VCaP (cell line): ENCODE data around the gene ASB5.

ENCODE experiments used
- H3K27ac ChIP-seq: fragments of 450-650 bp; 2 replicates; pipeline ENCODE4 v1.5.1; 2017
- CTCF ChIP-seq: fragments of 450-650 bp; conservative IDR thresholded peaks from 2 replicates; pipeline ENCODE4 v1.5.1; 2017; ENCODE audit warnings: mild to moderate bottlenecking, moderate library complexity

The ASB5 gene

GRCh38 chr4:176268963-176269362 lies at the start of gene ASB5:
Gene ASB5, minus strand, starts transcription at chr4:176269222. Its CDS starts 114 bp downstream, at chr4:176269108.
- no peak for TF ChIP-seq CTCF
- no peak within 1 kb of the TSS for H3K27ac ChIP-seq

- TF ChIP-seq CTCF: no peak
- H3K27ac ChIP-seq: no peak overlapping the region
These were observed 44.7 kb upstream of the ASB5 start for GRCh38 chr4:176313596-176314336.

- TF ChIP-seq CTCF: no peak
- no peak overlapping the region for H3K27ac ChIP-seq
These were observed 40.8 kb upstream of the ASB5 start for GRCh38 chr4:176309772-176310171.

GRCh38 chr4:176309046-176309445 lies 40.0 kb upstream of the ASB5 start:
- TF ChIP-seq CTCF: no peak
- no peak overlapping the region for H3K27ac ChIP-seq

- no peak for TF ChIP-seq CTCF
- H3K27ac ChIP-seq: no peak overlapping the region
These were observed 39.4 kb upstream of the ASB5 start for GRCh38 chr4:176308441-176308840.

- TF ChIP-seq CTCF: no peak
- H3K27ac ChIP-seq: no peak overlapping the region
These were observed 38.6 kb upstream of the ASB5 start for GRCh38 chr4:176307666-176307930.

- TF ChIP-seq CTCF: no peak
- H3K27ac ChIP-seq: no peak overlapping the region
These were observed 38.0 kb upstream of the ASB5 start for GRCh38 chr4:176306837-176307665.
